Anterior cingulate cortex (tissue), 58 donors: ENCODE data around the gene INPPL1.

Experiments used
- DNase-seq, 58 donors: peaks; one replicate each; lab custom pipeline; 2025; lab: John Stamatoyannopoulos, UW

INPPL1 gene

GRCh38 chr11:72231396-72232259 lies 7.1 kb downstream of the INPPL1 start:
- no peak for DNase-seq

GRCh38 chr11:72232260-72233055 lies 7.9 kb downstream of the INPPL1 start:
- no peak for DNase-seq

DNA sequence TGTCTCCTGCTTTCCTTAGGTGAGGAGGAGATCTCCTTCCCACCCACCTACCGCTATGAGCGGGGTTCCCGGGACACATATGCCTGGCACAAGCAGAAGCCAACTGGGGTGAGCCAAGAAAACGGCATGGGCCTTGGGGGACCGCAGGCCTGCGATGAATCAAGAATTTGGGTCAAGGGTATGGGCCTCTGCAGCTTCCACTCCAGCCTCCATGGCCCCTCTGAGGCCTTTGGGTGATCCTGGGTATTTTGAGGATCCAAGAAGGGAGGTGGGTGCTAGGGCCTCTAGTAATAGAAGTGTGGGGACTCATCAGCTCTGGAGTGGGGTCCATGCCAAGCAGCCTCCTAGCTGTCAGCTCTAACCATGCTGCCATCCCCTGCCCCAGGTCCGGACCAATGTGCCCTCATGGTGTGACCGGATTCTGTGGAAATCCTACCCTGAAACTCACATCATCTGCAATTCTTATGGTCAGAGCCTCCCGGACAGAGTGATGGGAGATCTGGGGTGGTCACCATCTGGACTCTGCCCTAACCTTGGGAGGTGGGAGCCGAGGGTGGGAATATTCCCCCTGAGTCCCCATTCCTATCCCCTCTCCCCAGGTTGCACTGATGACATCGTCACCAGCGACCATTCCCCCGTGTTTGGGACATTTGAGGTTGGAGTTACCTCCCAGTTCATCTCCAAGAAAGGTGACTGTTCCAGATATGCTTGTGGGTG lies 8.6 kb downstream of the INPPL1 start:
- no peak for DNase-seq

DNA sequence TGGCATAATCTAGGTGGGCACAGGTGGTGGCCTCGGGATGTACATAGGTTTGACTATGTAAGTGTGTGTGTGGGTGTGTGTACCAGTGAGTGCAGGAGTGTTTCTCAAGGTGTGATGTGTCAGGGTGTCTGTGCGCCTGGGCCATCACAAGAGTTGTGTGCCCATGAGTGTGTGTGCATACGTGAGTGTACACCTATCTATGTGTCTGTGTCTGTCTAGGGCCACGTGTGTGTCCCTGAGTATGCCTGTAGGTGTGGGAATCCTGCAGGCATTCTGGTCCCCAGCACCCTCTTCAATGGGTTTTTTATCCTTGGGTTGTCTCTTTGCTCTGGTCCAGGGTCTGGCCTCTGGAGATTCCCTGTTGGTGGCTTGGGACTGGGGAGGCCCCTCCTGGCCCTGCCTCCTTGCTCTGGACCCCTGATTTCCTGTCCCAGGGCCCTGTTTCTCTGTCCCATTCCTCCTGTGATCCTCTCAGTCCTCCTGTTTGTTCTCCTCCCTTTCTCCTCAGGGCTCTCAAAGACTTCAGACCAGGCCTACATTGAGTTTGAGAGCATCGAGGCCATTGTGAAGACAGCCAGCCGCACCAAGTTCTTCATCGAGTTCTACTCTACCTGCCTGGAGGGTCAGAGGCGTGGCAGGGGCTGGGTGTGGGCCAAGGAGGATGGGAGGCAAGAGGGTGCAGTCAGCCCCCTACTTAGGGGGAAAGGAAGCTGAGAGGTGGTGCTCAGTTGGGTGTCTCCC lies 9.4 kb downstream of the INPPL1 start:
- DNase-seq, result no peak

DNA sequence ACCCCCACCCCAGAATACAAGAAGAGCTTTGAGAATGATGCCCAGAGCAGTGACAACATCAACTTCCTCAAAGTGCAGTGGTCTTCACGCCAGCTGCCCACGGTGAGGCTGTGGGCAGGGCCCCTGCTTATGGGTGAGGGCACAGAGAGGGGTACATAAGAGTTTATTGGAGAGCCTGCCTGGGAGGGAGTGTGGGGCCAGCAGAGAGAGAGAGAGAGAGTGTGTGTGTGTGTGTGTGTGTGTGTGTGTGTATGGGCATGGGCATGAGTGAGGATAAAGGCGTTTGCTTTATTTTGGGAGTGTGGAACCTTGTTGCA lies 9.9 kb downstream of the INPPL1 start:
- no peak for DNase-seq

DNA sequence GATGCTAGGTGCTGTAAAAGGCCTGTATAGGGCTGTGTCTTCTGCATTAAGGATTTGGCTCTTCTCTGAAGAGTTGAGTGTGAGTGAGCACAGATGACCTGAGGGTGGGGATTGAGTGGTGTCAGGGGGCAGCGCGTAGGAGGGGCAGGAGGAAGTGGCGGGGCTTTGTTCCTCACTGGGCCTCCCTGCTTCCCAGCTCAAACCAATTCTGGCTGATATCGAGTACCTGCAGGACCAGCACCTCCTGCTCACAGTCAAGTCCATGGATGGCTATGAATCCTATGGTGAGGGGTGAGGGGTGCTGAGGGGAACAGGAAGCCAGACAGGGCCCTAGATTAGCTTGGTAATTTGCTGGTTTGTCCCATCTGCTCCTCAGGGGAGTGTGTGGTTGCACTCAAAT lies 10.4 kb downstream of the INPPL1 start:
- DNase-seq, result no peak

DNA sequence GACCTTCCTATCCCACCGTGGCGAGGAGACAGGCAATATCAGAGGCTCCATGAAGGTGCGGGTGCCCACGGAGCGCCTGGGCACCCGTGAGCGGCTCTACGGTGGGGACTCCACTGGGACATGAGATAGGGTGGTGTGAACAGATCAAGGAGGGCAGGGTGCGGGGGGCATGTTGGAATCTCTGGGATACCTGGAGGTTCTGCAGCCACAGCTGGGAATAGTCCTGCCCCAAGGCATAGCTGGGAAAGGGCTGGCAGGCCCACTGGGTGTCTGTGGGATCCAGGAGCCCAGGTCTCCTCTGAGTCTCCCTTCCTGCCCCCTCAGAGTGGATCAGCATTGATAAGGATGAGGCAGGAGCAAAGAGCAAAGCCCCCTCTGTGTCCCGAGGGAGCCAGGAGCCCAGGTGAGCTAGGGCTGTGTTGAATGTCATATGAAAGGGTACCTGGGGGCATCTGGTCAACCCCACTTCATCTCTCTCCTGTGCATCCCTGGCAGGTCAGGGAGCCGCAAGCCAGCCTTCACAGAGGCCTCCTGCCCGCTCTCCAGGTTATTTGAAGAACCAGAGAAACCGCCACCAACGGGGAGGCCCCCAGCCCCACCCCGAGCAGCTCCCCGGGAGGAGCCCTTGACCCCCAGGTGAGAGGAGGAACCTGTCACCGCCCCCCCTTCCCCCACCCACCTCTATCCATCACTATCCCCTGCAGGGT lies 10.9 kb downstream of the INPPL1 start:
- no peak for DNase-seq

DNA sequence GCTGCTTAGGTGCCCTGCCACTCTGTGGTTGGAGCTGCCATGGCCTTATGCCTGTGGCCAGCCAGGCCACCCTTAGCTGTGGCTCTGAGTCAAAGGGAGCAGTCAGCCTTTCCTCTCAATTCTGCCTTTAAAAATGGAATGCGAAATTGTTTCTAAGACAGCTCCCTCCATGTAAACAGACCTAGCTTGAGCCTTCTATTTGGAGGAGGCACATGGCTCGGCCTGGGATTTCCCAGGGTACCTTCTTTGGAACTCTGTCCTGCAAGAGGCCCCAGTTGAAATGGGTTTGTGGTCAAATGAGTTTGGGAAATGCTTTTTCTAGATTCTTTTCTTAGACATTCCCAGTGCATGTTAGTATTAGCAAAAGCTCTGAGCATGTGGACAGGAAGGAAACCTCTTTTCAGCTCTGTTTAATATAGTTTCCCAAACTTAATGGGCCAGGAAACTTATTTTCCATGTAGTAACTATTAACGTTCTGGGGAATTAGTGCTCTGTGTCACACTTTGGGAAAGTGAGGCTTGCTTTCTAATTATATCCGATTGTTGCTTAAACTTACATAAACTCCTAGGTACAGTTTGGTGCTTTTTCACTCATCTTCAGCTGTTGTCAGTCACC lies 11.6 kb downstream of the INPPL1 start:
- DNase-seq, result no peak

DNA sequence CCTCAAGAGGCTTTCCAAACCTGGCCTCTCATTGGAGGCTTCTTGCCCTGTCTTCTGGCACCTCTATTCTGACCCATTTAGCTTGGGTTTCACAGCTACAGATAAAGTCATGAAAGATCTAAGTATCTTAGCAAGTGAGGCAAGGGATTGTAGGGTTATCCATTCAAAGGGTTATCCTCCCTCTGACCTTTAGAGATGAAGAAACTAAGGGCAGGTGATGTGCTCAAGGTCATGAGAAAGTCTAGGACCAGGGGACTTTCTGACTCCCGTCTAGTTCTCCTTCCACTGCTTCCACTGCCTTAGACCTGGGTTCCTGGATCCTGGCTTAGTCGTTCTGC lies 12.2 kb downstream of the INPPL1 start:
- DNase-seq, result no peak

- DNase-seq, result no peak
These were observed 12.8 kb downstream of the INPPL1 start for GRCh38 chr11:72237112-72237931.

- peak in 20 of 58 donors; percentile 7 to 43 (median 19) for DNase-seq
These were observed 13.5 kb downstream of the INPPL1 start for GRCh38 chr11:72238040-72238450.

DNA sequence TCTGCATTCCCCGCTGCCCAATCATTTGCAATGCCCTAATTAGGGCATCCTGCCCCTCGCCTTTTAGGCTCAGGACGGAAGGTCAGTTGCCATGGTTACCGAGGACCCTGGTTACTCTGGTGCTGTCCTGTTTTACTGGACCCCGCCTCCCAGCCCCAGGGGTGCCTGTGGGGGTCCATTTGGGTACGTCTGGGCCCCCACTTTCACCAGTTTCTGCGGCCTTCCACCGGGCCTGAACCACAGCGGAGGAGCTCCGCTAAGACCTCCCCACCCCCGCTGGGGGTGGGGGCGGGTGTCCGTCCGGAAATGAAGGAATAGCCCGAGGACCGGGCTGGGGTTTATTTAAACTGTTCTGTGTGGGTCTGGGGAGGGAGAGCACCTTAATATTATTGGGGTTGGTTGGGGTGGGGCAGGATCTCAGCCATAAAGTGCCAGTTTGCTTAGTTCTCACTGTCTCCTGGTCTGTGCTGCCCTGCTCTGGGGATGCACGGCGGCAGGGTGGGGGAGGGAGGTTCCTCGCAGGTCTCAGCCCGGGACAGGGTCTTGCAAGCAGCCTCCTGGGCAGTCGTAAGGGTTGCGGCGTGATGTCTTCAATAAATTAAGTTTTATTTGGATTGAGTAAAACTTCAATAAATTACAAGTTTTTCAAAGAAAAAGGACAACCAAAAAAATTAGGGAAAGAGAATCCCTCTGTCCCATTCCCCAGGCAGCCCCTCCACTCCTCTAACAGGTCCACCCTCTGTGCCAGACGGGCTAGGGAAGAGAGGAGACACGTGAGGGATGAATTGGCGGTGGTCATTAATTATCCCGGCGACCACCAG lies 14.1 kb downstream of the INPPL1 start:
- DNase-seq, result no peak

DNA sequence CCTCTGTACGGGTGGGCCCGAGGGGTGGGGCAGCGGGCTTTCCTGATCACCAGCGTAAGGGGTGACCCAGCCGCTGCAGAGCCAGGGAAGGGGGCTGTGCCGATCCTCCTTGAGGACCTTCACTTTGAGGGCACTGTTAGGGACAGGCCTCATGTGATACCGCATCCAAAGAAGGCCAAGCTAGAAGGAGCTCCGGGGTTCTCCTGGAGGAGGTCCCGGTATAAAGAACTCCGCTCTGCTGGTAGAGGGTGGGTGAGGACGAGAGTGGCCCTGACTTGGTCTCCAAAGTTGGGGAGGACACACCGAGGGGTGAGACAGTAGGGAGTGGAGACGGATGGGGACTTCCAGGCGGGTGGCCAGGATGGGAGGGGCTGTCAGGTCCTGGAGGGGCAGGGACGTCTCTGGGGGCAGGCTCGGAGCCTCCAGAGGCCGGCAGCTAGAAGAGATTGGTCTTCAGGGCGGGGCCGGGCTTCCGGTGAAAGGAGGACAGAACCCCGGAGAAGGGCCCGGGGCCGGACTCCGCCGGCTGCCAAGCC lies 14.8 kb downstream of the INPPL1 start:
- DNase-seq, result peak in 8 of 58 donors; percentile 13 to 56 (median 29)

- DNase-seq, result peak in 18 of 58 donors; percentile 19 to 58 (median 38)
These were observed 15.4 kb downstream of the INPPL1 start for GRCh38 chr11:72239849-72240460.

DNA sequence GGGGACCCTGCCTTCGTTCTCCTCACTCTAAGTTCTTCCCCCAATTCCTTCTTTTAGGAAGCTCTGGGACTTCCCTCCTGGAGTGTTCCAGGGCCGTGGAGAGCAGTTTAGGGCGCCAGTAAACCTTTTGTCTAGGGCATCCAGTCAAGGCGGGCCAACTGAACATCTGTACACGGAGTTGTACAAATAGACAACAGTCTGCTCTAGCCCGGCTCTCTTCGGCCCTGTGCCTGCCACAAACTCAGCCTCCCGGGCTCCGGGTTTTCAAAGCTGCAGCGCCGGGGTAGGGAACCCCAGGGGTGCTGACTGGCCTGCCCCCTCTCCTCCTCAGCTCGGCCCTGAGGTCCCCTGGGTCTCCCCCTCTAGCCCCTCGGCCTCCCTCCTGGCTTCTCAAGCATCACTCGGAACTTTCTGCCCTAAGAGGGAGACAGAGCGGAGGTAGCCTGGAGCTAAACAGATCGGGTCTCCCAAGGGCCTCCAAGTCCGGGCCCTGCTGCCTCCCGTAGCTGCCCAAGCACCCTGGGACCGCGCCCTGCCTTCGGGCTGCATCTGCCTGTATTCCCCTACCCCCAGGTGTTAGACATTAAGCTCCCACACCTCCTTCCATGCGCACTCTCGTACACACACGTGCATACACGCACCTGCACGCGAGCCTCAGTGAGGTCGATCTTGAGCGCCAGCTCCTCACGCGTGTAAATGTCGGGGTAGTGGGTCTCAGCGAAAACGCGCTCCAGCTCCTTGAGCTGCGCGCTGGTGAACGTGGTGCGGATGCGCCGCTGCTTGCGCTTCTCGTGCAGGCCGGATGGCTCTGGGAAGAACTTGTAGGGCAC lies 16.1 kb downstream of the INPPL1 start:
- DNase-seq, result no peak

GRCh38 chr11:72241291-72241781 lies 16.8 kb downstream of the INPPL1 start:
- DNase-seq, result no peak
